MM.1S (cell line): ENCODE results near the gene IL17RD.

Source experiments
- DNase-seq: peaks from one replicate; pipeline ENCODE4 v3.0.0-alpha.2; 2015
- H2AFZ ChIP-seq: fragments of 300-600 bp; sonication (generic); 2 replicates; pipeline ENCODE4 v1.6.0; 2016; ENCODE audit warnings: antibody characterized with exemption, low read length
- H3F3A ChIP-seq: fragments of 300-600 bp; sonication (generic); 2 replicates; pipeline ENCODE4 v1.6.1; 2016; ENCODE audit warnings: mild to moderate bottlenecking, antibody characterized with exemption, low read length, moderate library complexity, mixed read lengths; ENCODE audit not compliant: insufficient read depth
- H3K27ac ChIP-seq: fragments of 300-600 bp; sonication (generic); 2 replicates; pipeline ENCODE4 v1.5.1; 2016; ENCODE audit warnings: mild to moderate bottlenecking, low read length
- H3K27me3 ChIP-seq: fragments of 300-600 bp; sonication (generic); replicated peaks from 2 replicates; pipeline ENCODE4 v1.6.0; 2016; ENCODE audit warnings: low read length; ENCODE audit not compliant: insufficient read depth
- H3K36me3 ChIP-seq: fragments of 300-600 bp; sonication (generic); replicated peaks from 2 replicates; pipeline ENCODE4 v1.6.1; 2016; ENCODE audit warnings: mild to moderate bottlenecking, low read length, mixed read lengths; ENCODE audit not compliant: insufficient read depth
- H3K4me1 ChIP-seq: fragments of 300-600 bp; sonication (generic); 2 replicates; pipeline ENCODE4 v1.6.1; 2016; ENCODE audit warnings: low read length, mixed read lengths
- H3K4me2 ChIP-seq: fragments of 300-600 bp; sonication (generic); 2 replicates; pipeline ENCODE4 v1.6.0; 2016; ENCODE audit warnings: low read depth, low read length
- H3K4me3 ChIP-seq: fragments of 300-600 bp; sonication (generic); 2 replicates; pipeline ENCODE4 v1.5.1; 2016; ENCODE audit warnings: low read length, mixed read lengths
- H3K79me2 ChIP-seq: fragments of 300-600 bp; sonication (generic); 2 replicates; pipeline ENCODE4 v1.6.1; 2016; ENCODE audit warnings: mixed run types, low read length, mixed read lengths
- H3K9ac ChIP-seq: fragments of 300-600 bp; sonication (generic); 2 replicates; pipeline ENCODE4 v1.6.1; 2016; ENCODE audit warnings: low read length, mixed read lengths
- H3K9me2 ChIP-seq: fragments of 300-600 bp; sonication (generic); replicated peaks from 2 replicates; pipeline ENCODE4 v1.6.1; 2016; ENCODE audit warnings: mild to moderate bottlenecking, low read length, mixed read lengths; ENCODE audit not compliant: insufficient read depth
- H3K9me3 ChIP-seq: fragments of 300-600 bp; sonication (generic); replicated peaks from 2 replicates; pipeline ENCODE4 v1.6.1; 2016; ENCODE audit warnings: mild to moderate bottlenecking, low read length, mixed read lengths; ENCODE audit not compliant: insufficient read depth
- H4K20me1 ChIP-seq: fragments of 300-600 bp; sonication (generic); 2 replicates; pipeline ENCODE4 v1.6.1; 2016; ENCODE audit warnings: mild to moderate bottlenecking, low read length, moderate library complexity, mixed read lengths; ENCODE audit not compliant: insufficient read depth
- EZH2 ChIP-seq: fragments of 300-600 bp; sonication (generic); optimal IDR thresholded peaks from 2 replicates; pipeline ENCODE3; 2017; ENCODE audit warnings: low read depth, mild to moderate bottlenecking, antibody characterized with exemption, low read length, mixed read lengths
- EZH2phosphoT487 ChIP-seq: fragments of 300-600 bp; sonication (generic); IDR thresholded peaks from 2 replicates; pipeline ENCODE4 v1.6.1; 2018; ENCODE audit warnings: antibody characterized with exemption, low read length
- TF ChIP-seq, protein P1 (sequence below): fragments of 300-600 bp; sonication (generic); IDR thresholded peaks from 2 replicates; pipeline ENCODE4 v1.5.1; 2016; ENCODE audit warnings: antibody characterized with exemption, low read length, mixed read lengths

Gene IL17RD

DNA sequence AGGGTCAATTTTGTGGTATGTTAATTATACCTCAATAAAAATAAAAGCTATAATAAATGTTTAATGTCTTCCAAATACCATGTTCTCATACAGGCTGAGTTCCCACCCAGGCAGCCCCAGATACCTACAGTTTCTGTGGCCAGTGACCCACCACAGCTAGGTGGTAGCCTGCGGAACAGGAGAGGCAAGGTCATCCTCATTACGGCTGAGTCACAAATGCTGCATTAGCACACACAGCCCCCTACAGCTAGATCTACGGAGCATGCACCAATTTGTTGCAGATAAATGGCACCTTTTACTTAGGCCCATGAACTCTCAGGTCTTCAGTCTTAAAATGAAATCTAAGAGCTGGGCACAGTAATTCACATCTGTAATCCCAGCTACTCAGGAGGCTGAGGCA, 99.6 kb downstream of the IL17RD start:
- no peaks in the 10 kb centered on the region for H3K27me3 ChIP-seq
- H3F3A ChIP-seq = no peaks in the 10 kb centered on the region
- H3K36me3 ChIP-seq = no peaks in the 10 kb centered on the region
- no peak overlapping the region for H3K9ac ChIP-seq
- no peak overlapping the region for H2AFZ ChIP-seq
- no peaks in the 10 kb centered on the region for H3K9me3 ChIP-seq
- TF ChIP-seq EZH2phosphoT487 (no peak), EZH2 (no peak)
- TF ChIP-seq, protein P1, sequence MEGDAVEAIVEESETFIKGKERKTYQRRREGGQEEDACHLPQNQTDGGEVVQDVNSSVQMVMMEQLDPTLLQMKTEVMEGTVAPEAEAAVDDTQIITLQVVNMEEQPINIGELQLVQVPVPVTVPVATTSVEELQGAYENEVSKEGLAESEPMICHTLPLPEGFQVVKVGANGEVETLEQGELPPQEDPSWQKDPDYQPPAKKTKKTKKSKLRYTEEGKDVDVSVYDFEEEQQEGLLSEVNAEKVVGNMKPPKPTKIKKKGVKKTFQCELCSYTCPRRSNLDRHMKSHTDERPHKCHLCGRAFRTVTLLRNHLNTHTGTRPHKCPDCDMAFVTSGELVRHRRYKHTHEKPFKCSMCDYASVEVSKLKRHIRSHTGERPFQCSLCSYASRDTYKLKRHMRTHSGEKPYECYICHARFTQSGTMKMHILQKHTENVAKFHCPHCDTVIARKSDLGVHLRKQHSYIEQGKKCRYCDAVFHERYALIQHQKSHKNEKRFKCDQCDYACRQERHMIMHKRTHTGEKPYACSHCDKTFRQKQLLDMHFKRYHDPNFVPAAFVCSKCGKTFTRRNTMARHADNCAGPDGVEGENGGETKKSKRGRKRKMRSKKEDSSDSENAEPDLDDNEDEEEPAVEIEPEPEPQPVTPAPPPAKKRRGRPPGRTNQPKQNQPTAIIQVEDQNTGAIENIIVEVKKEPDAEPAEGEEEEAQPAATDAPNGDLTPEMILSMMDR = no peak
- DNase-seq = no peak
- H4K20me1 ChIP-seq = no peaks in the 10 kb centered on the region
- H3K4me1 ChIP-seq = no peaks in the 10 kb centered on the region
- H3K79me2 ChIP-seq = no peaks in the 10 kb centered on the region
- H3K4me3 ChIP-seq = no peak overlapping the region
- no peaks in the 10 kb centered on the region for H3K9me2 ChIP-seq
- H3K27ac ChIP-seq = no peak overlapping the region
- no peak overlapping the region for H3K4me2 ChIP-seq

DNA sequence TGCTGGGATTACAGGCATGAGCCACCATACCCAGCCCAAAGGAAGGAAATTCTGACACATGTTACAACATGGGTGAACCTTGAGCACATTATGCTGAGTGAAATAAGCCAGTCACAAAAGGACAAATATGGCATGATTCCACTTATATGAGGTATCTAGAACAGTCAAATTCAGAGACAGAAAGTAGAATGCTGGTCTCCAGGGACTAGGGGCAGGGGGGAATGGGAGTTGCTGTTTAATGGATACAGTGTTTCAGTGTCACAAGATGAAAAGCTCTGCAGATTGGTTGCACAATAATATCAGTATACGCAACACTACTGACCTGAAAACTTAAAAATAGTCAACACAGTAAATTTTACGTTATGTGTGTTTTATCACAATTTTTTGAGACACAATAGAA, 100.6 kb downstream of the IL17RD start:
- no peak for DNase-seq

DNA sequence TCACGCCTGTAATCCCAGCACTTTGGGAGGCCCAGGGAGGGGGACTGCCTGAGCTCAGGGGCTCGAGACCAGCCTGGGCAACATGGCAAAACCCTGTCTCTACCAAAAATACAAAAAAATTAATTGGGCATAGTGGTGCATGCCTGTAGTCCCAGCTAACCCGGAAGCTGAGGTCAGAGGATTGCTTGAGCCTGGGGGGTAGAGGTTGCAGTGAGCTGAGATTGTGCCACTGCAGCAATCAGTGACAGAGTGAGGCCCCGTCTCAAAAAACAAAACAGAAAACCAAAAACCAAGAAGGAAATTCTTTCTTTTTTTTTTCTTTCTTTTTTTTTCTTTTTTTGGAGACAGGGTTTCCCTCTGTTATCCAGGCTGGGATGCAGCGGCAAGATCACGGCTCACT, 101.2 kb downstream of the IL17RD start:
- Histone ChIP-seq H3K9ac (no peak overlapping the region), H2AFZ (no peak overlapping the region), H3K79me2 (no peaks in the 10 kb centered on the region), H3K4me2 (no peak overlapping the region), H3K27me3 (no peaks in the 10 kb centered on the region), H3K27ac (no peak overlapping the region), H3K4me3 (no peak overlapping the region), H3F3A (no peaks in the 10 kb centered on the region), H3K4me1 (no peaks in the 10 kb centered on the region), H4K20me1 (no peaks in the 10 kb centered on the region), H3K36me3 (no peaks in the 10 kb centered on the region), H3K9me3 (no peaks in the 10 kb centered on the region), H3K9me2 (no peaks in the 10 kb centered on the region)
- TF ChIP-seq EZH2 = no peak
- TF ChIP-seq, protein P1 = no peak
- TF ChIP-seq EZH2phosphoT487 = no peak
- no peak for DNase-seq

More for the DNA sequence above, 100.6 kb downstream of the IL17RD start:
- H3F3A ChIP-seq = no peaks in the 10 kb centered on the region
- no peak overlapping the region for H3K4me3 ChIP-seq
- no peak overlapping the region for H3K27ac ChIP-seq
- H3K4me1 ChIP-seq = no peaks in the 10 kb centered on the region
- no peaks in the 10 kb centered on the region for H3K79me2 ChIP-seq
- TF ChIP-seq, protein P1 = no peak
- no peak for TF ChIP-seq EZH2phosphoT487
- no peak for TF ChIP-seq EZH2
- no peaks in the 10 kb centered on the region for H3K9me2 ChIP-seq
- no peaks in the 10 kb centered on the region for H3K9me3 ChIP-seq
- H3K27me3 ChIP-seq = no peaks in the 10 kb centered on the region
- no peak overlapping the region for H3K4me2 ChIP-seq
- no peak overlapping the region for H3K9ac ChIP-seq
- H2AFZ ChIP-seq = no peak overlapping the region
- no peaks in the 10 kb centered on the region for H4K20me1 ChIP-seq
- no peaks in the 10 kb centered on the region for H3K36me3 ChIP-seq
